ENCODE results near the gene AOC2. TPM values are rescaled to one million over a fixed set of nuclear protein-coding genes. Genes with fewer than 3 reads are reported as not detected.
"Not testable (repeated sequence)": the region's sequence is repeated elsewhere in the genome, so short reads cannot be mapped to it uniquely, and the experiment has no call there.

The AOC2 gene
- total RNA-seq, 1 experiment from 2014 or later, result 11.0 TPM

DNA sequence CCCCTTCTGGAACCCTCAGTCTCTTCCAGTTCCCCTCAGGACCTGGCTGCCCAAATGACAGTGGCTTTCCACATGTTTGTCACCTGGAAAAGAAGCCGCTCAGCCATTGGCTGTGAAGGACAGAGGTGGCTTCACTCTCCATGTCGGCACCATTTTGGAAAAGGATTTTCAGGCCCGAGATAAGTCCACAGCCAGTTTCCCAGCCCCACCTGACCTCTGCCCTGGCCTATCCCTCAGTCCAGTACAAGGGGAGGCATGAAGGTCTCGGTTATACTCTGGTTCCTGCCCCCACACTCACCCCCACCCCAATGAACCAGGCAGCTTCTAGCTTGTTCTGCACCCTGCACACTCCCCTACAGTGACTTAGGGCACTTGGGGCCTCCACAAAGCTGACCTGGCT is 21.8 kb downstream of the AOC2 start:
- ChIA-PET POLR2A (interaction anchor here (0.6 kb wide), 1 partner anchor 53 kb away, joined by 4 read pairs; no protein-coding TSS in a partner anchor), CTCF (interaction anchor here (1.3 kb wide), 1 partner anchor 86 kb away, joined by 3 read pairs; the partner anchor contains the start of gene WNK4)
- Mint-ChIP-seq H3K27me3 (ENCODE audit: low read depth) (peaks cover 9% of the 10 kb centered on the region), H3K4me1 (peaks cover 18% of the 10 kb centered on the region), H3K4me3 (no peak overlapping the region), H3K27ac (peak overlapping the region; percentile 37; the same call in 1 of the 2 replicates), H3K9me3 (peaks cover 20% of the 10 kb centered on the region), H3K36me3 (peaks cover 6% of the 10 kb centered on the region)
- no peak for DNase-seq (ENCODE audit: low spot score)
- ATAC-seq, result no peak
- TF ChIP-seq, protein P1, sequence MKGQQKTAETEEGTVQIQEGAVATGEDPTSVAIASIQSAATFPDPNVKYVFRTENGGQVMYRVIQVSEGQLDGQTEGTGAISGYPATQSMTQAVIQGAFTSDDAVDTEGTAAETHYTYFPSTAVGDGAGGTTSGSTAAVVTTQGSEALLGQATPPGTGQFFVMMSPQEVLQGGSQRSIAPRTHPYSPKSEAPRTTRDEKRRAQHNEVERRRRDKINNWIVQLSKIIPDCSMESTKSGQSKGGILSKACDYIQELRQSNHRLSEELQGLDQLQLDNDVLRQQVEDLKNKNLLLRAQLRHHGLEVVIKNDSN (CRISPR knock-in tag; IDR thresholded peaks at IDR 0.05), result no peak
- TF ChIP-seq NR1H2 (CRISPR knock-in tag; IDR thresholded peaks at IDR 0.05) (no peak), ZNF671 (CRISPR knock-in tag; IDR thresholded peaks at IDR 0.05) (no peak), FOXK1 (CRISPR knock-in tag; IDR thresholded peaks at IDR 0.05) (no peak), RORB (CRISPR knock-in tag; IDR thresholded peaks at IDR 0.05) (no peak), FOXP1 (CRISPR knock-in tag; IDR thresholded peaks at IDR 0.05; ENCODE audit: borderline replicate concordance) (no peak)
- TF ChIP-seq, protein P2, sequence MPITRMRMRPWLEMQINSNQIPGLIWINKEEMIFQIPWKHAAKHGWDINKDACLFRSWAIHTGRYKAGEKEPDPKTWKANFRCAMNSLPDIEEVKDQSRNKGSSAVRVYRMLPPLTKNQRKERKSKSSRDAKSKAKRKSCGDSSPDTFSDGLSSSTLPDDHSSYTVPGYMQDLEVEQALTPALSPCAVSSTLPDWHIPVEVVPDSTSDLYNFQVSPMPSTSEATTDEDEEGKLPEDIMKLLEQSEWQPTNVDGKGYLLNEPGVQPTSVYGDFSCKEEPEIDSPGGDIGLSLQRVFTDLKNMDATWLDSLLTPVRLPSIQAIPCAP (CRISPR knock-in tag; IDR thresholded peaks at IDR 0.05), result no peak
- TF ChIP-seq, protein P3, sequence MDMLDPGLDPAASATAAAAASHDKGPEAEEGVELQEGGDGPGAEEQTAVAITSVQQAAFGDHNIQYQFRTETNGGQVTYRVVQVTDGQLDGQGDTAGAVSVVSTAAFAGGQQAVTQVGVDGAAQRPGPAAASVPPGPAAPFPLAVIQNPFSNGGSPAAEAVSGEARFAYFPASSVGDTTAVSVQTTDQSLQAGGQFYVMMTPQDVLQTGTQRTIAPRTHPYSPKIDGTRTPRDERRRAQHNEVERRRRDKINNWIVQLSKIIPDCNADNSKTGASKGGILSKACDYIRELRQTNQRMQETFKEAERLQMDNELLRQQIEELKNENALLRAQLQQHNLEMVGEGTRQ (CRISPR knock-in tag; IDR thresholded peaks at IDR 0.05), result no peak

DNA sequence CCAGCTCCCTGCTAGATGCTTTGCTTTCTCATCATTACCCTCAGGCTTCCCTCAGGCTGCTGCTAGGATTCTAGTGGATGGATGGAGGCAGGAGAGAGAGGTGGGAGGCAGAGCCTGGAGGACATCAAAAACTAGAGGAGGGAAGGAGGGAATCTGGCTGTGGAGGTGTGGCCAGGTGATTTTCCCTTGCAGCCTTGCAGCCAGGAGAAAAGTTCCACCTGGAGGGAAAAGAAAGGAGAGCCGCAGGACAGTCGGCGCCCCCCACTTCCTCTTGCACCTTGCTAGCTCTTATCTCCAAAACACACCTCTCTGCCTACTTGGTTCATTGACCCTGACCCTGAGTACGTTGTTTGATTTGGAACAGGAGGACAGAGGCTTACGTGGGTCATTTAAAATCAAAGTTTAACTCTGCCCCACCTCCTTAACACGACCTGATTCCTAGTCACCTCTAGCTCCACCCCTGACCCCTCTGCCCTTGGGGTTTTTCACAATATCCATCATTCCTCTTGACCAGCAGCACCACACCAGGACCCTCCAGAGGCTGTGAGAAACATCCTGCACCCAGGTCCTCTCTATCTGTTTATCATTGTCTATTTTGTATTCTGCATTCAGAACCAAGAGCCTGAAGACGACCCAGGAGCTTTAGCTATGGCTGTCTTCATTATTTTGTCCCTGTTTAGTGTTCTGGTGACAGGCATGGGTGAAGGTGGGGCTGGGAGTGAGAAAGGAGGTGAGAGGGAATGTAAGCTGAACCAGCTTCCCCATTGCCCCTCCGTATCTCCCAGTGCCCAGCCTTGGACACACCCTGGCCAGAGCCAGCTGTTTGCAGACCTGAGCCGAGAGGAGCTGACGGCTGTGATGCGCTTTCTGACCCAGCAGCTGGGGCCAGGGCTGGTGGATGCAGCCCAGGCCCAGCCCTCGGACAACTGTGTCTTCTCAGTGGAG is 22.5 kb downstream of the AOC2 start:
- peaks cover 27% of the 10 kb centered on the region for H3K9me3 Mint-ChIP-seq
- ATAC-seq (peak; percentile 30; the same call in 1 of the 2 replicates), DNase-seq (ENCODE audit: low spot score) (no peak)
- H3K27ac Mint-ChIP-seq, result no peak overlapping the region
- CTCF ChIA-PET, result interaction anchor here (1.3 kb wide), 1 partner anchor 86 kb away, joined by 3 read pairs; the partner anchor contains the start of gene WNK4
- POLR2A ChIA-PET, result interaction anchor here (0.6 kb wide), 1 partner anchor 52 kb away, joined by 4 read pairs; no protein-coding TSS in a partner anchor
- peaks cover 12% of the 10 kb centered on the region for H3K36me3 Mint-ChIP-seq
- H3K27me3 Mint-ChIP-seq (ENCODE audit: low read depth), result peaks cover 9% of the 10 kb centered on the region
- H3K4me1 Mint-ChIP-seq, result peaks cover 18% of the 10 kb centered on the region
- H3K4me3 Mint-ChIP-seq, result no peak overlapping the region
- TF ChIP-seq ZNF121 (CRISPR knock-in tag; IDR thresholded peaks at IDR 0.05), result no peak

DNA sequence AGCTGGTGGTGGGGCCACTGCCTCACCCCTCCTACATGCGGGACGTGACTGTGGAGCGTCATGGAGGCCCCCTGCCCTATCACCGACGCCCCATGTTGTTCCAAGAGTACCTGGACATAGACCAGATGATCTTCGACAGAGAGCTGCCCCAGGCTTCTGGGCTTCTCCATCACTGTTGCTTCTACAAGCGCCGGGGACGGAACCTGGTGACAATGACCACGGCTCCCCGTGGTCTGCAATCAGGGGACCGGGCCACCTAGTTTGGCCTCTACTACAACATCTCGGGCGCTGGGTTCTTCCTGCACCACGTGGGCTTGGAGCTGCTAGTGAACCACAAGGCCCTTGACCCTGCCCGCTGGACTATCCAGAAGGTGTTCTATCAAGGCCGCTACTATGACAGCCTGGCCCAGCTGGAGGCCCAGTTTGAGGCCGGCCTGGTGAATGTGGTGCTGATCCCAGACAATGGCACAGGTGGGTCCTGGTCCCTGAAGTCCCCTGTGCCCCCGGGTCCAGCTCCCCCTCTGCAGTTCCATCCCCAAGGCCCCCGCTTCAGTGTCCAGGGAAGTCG is 23.4 kb downstream of the AOC2 start:
- peaks cover 27% of the 10 kb centered on the region for H3K9me3 Mint-ChIP-seq
- H3K27ac Mint-ChIP-seq; H3K27me3 Mint-ChIP-seq (ENCODE audit: low read depth); DNase-seq (ENCODE audit: low spot score); POLR2A ChIA-PET; ATAC-seq; H3K4me3 Mint-ChIP-seq; CTCF ChIA-PET: not testable (repeated sequence)
- H3K36me3 Mint-ChIP-seq, result peaks cover 12% of the 10 kb centered on the region
- H3K4me1 Mint-ChIP-seq, result peaks cover 18% of the 10 kb centered on the region

DNA sequence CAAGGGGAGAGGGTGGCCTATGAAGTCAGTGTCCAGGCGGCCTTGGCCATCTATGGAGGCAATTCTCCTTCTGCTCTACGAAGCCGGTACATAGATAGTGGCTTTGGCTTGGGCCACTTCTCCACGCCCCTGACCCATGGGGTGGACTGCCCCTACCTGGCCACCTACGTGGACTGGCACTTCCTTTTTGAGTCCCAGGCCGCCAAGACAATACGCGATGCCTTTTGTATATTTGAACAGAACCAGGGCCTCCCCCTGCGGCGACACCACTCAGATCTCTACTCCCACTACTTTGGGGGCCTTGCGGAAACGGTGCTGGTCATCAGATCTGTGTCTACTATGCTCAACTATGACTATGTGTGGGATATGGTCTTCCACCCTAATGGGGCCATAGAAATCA is 24.0 kb downstream of the AOC2 start:
- Mint-ChIP-seq H3K27ac (no peak overlapping the region), H3K9me3 (peaks cover 27% of the 10 kb centered on the region), H3K27me3 (ENCODE audit: low read depth) (peaks cover 9% of the 10 kb centered on the region), H3K36me3 (peaks cover 12% of the 10 kb centered on the region), H3K4me1 (peaks cover 18% of the 10 kb centered on the region), H3K4me3 (no peak overlapping the region)
- CTCF ChIA-PET, result no interaction called here
- TF ChIP-seq GRHL2 (CRISPR knock-in tag; IDR thresholded peaks at IDR 0.05; ENCODE audit: insufficient replicate concordance, severe bottlenecking) (no peak), NFATC4 (CRISPR knock-in tag; IDR thresholded peaks at IDR 0.05) (no peak)
- POLR2A ChIA-PET, result no interaction called here
- no peak for ATAC-seq
- no peak for DNase-seq (ENCODE audit: low spot score)

DNA sequence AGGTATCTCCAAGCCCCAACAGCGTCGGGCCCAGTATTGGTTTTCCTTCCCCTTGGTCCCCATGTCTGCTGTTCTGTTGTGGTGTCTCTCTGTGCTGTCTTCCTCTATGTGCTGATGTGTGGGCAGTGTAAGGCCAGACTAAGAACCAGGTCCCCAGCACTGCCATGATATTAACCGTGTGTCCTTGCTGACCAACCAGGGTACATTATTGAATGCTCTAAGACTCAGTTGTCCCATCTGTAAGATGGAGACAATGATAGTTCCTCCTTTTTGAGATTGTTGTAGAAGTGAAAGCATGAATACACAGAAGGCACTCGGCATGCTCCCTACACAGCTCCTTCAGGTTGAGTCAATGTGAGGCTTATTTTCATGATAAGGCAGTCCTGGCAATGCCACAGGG is 27.3 kb downstream of the AOC2 start:
- POLR2A ChIA-PET, result no interaction called here
- peaks cover 5% of the 10 kb centered on the region for H3K4me1 Mint-ChIP-seq
- DNase-seq (ENCODE audit: low spot score) (no peak), ATAC-seq (no peak)
- H3K9me3 Mint-ChIP-seq, result peaks cover 27% of the 10 kb centered on the region
- H3K4me3 Mint-ChIP-seq, result no peak overlapping the region
- CTCF ChIA-PET, result no interaction called here
- H3K27ac Mint-ChIP-seq, result no peak overlapping the region
- H3K36me3 Mint-ChIP-seq, result peaks cover 12% of the 10 kb centered on the region
- peaks cover 10% of the 10 kb centered on the region for H3K27me3 Mint-ChIP-seq (ENCODE audit: low read depth)
- TF ChIP-seq, protein P4, sequence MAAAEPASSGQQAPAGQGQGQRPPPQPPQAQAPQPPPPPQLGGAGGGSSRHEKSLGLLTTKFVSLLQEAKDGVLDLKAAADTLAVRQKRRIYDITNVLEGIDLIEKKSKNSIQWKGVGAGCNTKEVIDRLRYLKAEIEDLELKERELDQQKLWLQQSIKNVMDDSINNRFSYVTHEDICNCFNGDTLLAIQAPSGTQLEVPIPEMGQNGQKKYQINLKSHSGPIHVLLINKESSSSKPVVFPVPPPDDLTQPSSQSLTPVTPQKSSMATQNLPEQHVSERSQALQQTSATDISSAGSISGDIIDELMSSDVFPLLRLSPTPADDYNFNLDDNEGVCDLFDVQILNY (CRISPR knock-in tag; IDR thresholded peaks at IDR 0.05), result no peak
- TF ChIP-seq OVOL2 (CRISPR knock-in tag; IDR thresholded peaks at IDR 0.05; ENCODE audit: borderline replicate concordance) (no peak), GRHL2 (CRISPR knock-in tag; IDR thresholded peaks at IDR 0.05; ENCODE audit: insufficient replicate concordance, severe bottlenecking) (no peak), FOXK1 (CRISPR knock-in tag; IDR thresholded peaks at IDR 0.05) (no peak), HMGA2 (CRISPR knock-in tag; IDR thresholded peaks at IDR 0.05) (no peak), RORB (CRISPR knock-in tag; IDR thresholded peaks at IDR 0.05) (no peak)
- TF ChIP-seq, protein P5, sequence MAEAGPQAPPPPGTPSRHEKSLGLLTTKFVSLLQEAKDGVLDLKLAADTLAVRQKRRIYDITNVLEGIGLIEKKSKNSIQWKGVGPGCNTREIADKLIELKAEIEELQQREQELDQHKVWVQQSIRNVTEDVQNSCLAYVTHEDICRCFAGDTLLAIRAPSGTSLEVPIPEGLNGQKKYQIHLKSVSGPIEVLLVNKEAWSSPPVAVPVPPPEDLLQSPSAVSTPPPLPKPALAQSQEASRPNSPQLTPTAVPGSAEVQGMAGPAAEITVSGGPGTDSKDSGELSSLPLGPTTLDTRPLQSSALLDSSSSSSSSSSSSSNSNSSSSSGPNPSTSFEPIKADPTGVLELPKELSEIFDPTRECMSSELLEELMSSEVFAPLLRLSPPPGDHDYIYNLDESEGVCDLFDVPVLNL (CRISPR knock-in tag; IDR thresholded peaks at IDR 0.05; ENCODE audit: borderline replicate concordance, low read depth), result no peak
- TF ChIP-seq, protein P6, sequence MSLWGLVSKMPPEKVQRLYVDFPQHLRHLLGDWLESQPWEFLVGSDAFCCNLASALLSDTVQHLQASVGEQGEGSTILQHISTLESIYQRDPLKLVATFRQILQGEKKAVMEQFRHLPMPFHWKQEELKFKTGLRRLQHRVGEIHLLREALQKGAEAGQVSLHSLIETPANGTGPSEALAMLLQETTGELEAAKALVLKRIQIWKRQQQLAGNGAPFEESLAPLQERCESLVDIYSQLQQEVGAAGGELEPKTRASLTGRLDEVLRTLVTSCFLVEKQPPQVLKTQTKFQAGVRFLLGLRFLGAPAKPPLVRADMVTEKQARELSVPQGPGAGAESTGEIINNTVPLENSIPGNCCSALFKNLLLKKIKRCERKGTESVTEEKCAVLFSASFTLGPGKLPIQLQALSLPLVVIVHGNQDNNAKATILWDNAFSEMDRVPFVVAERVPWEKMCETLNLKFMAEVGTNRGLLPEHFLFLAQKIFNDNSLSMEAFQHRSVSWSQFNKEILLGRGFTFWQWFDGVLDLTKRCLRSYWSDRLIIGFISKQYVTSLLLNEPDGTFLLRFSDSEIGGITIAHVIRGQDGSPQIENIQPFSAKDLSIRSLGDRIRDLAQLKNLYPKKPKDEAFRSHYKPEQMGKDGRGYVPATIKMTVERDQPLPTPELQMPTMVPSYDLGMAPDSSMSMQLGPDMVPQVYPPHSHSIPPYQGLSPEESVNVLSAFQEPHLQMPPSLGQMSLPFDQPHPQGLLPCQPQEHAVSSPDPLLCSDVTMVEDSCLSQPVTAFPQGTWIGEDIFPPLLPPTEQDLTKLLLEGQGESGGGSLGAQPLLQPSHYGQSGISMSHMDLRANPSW (CRISPR knock-in tag; conservative IDR thresholded peaks at IDR 0.05; ENCODE audit: low read depth), result no peak
